ENCODE data around the gene KATNIP. TPM values are rescaled to one million over a fixed set of nuclear protein-coding genes. Genes with fewer than 3 reads are reported as not detected.
A peak's percentile ranks its signal among the peaks of the same experiment; 100 is the strongest.
"Not testable (repeated sequence)": the region's sequence is repeated elsewhere in the genome, so short reads cannot be mapped to it uniquely, and the experiment has no call there.

The KATNIP gene
- total RNA-seq, 2 experiments from 2014 or later = 12.3 to 12.8 TPM

DNA sequence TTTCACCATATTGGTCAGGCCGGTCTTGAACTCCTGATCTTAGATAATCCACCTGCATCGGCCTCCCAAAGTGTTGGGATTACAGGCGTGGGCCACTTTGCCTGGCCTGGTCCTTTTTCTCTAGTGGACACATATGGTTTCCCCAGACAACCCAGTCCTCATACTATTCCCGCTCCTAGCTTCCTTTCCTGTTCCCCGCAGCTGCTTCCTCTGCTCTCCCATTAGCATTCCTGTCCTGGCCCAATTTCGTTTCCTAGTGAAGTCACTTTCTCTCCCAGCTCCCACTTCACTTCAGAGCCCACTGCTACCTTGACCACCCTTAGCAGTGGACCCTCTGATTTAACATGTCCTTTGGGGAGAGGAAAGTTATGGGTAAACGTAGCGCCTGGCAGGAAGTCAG is 11.3 kb downstream of the KATNIP start:
- H3K9me3 Mint-ChIP-seq (ENCODE audit: low read depth) = no peaks in the 10 kb centered on the region
- no peak overlapping the region for H3K27ac Mint-ChIP-seq
- H3K4me3 Mint-ChIP-seq = no peak overlapping the region
- DNase-seq = no peak
- intact Hi-C loops (cut with DNase I, micrococcal nuclease) = no loop called here
- no peak for ATAC-seq
- no peaks in the 10 kb centered on the region for H3K27me3 Mint-ChIP-seq
- H3K36me3 Mint-ChIP-seq (ENCODE audit: low read depth) = no peaks in the 10 kb centered on the region
- ChIA-PET POLR2A (no interaction called here), CTCF (interaction anchor here (1.5 kb wide), 1 partner anchor 45 kb away, joined by 5 read pairs; no protein-coding TSS in a partner anchor)
- H3K4me1 Mint-ChIP-seq = no peaks in the 10 kb centered on the region

DNA sequence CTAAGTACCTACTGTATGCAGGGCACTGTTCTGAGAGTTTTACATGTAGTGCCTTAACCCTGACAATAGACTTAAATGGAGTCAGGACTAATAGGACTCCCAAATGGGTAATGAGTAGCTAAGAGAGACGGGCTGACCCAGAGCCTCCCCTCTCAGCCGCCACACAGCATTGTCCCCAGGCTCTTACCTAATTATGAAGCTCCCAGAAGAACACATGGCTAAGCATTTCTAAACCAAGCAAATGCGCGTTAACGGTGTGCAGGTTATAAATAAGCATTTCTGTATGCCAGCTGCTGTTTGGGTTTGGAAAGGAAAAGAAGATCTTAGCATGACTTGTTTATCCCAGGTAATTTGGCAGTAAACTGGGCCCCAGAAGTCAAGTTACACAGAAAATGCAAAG is 14.3 kb downstream of the KATNIP start:
- Mint-ChIP-seq H3K36me3 (ENCODE audit: low read depth) (no peaks in the 10 kb centered on the region), H3K27me3 (no peaks in the 10 kb centered on the region), H3K4me1 (no peaks in the 10 kb centered on the region), H3K9me3 (ENCODE audit: low read depth) (no peaks in the 10 kb centered on the region), H3K4me3 (no peak overlapping the region), H3K27ac (no peak overlapping the region)
- intact Hi-C loops (cut with DNase I, micrococcal nuclease) = no loop called here
- no peak for ATAC-seq
- DNase-seq = no peak
- ChIA-PET CTCF (interaction anchor here (0.5 kb wide), 1 partner anchor 890 kb away, joined by 3 read pairs; no protein-coding TSS in a partner anchor), POLR2A (no interaction called here)

GRCh38 chr16:27566417-27566816 is 16.5 kb downstream of the KATNIP start:
- ATAC-seq (no peak), DNase-seq (no peak)
- Mint-ChIP-seq H3K9me3 (ENCODE audit: low read depth) (no peaks in the 10 kb centered on the region), H3K4me3 (no peak overlapping the region), H3K27ac (no peak overlapping the region), H3K36me3 (ENCODE audit: low read depth) (no peaks in the 10 kb centered on the region), H3K4me1 (no peaks in the 10 kb centered on the region), H3K27me3 (no peaks in the 10 kb centered on the region)
- POLR2A ChIA-PET = no interaction called here
- intact Hi-C loops (cut with DNase I, micrococcal nuclease) = no loop called here
- CTCF ChIA-PET = no interaction called here

GRCh38 chr16:27568077-27568476 is 18.1 kb downstream of the KATNIP start:
- Mint-ChIP-seq H3K9me3 (ENCODE audit: low read depth) (no peaks in the 10 kb centered on the region), H3K36me3 (ENCODE audit: low read depth) (no peaks in the 10 kb centered on the region), H3K27ac (no peak overlapping the region), H3K4me1 (no peaks in the 10 kb centered on the region), H3K27me3 (no peaks in the 10 kb centered on the region), H3K4me3 (no peak overlapping the region)
- no peak for ATAC-seq
- intact Hi-C loops (cut with DNase I, micrococcal nuclease) = no loop called here
- ChIA-PET POLR2A (no interaction called here), CTCF (interaction anchor here (0.6 kb wide), 1 partner anchor 238 kb away, joined by 3 read pairs; no protein-coding TSS in a partner anchor)
- no peak for DNase-seq

GRCh38 chr16:27570986-27571385 is 21.0 kb downstream of the KATNIP start:
- ATAC-seq; intact Hi-C loops (cut with DNase I, micrococcal nuclease); POLR2A ChIA-PET; H3K9me3 Mint-ChIP-seq (ENCODE audit: low read depth); H3K4me1 Mint-ChIP-seq; CTCF ChIA-PET; DNase-seq; H3K36me3 Mint-ChIP-seq (ENCODE audit: low read depth); H3K27me3 Mint-ChIP-seq; H3K27ac Mint-ChIP-seq; H3K4me3 Mint-ChIP-seq: not testable (repeated sequence)

GRCh38 chr16:27571433-27572326 is 21.7 kb downstream of the KATNIP start:
- Mint-ChIP-seq H3K36me3 (ENCODE audit: low read depth) (no peaks in the 10 kb centered on the region), H3K4me1 (no peaks in the 10 kb centered on the region), H3K27me3 (no peaks in the 10 kb centered on the region), H3K4me3 (no peak overlapping the region), H3K27ac (no peak overlapping the region), H3K9me3 (ENCODE audit: low read depth) (no peaks in the 10 kb centered on the region)
- intact Hi-C loops (cut with DNase I, micrococcal nuclease) = no loop called here
- DNase-seq = no peak
- no peak for ATAC-seq
- CTCF ChIA-PET = no interaction called here
- POLR2A ChIA-PET = no interaction called here

DNA sequence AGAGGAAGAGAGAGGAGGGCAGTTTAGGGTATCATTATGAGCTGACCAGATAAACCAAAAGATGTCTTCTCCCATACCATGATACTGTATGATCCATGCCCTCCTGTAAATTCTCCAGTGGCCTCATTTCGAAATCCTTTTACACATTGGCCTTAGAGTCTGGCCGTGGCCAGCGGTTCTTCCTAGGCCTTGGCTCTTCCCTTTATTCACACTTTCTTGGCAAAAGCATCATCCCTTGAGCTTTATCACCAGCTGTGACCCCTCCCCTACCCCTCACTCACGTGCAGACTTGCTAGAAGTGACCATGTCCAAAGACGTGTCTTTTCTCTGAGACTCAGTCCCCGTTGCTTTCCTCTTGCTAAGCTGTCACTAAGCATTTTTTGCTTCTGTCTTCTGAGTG is 22.8 kb downstream of the KATNIP start:
- no peaks in the 10 kb centered on the region for H3K36me3 Mint-ChIP-seq (ENCODE audit: low read depth)
- ChIA-PET CTCF (no interaction called here), POLR2A (no interaction called here)
- ATAC-seq (no peak), DNase-seq (no peak)
- no peaks in the 10 kb centered on the region for H3K9me3 Mint-ChIP-seq (ENCODE audit: low read depth)
- intact Hi-C loops (cut with DNase I, micrococcal nuclease) = no loop called here
- no peak overlapping the region for H3K27ac Mint-ChIP-seq
- no peaks in the 10 kb centered on the region for H3K4me1 Mint-ChIP-seq
- no peak overlapping the region for H3K4me3 Mint-ChIP-seq
- H3K27me3 Mint-ChIP-seq = no peaks in the 10 kb centered on the region

GRCh38 chr16:27576729-27577128 is 26.8 kb downstream of the KATNIP start:
- Mint-ChIP-seq H3K27me3 (no peaks in the 10 kb centered on the region), H3K4me3 (no peak overlapping the region), H3K4me1 (peaks cover 11% of the 10 kb centered on the region), H3K9me3 (ENCODE audit: low read depth) (no peaks in the 10 kb centered on the region), H3K27ac (no peak overlapping the region), H3K36me3 (ENCODE audit: low read depth) (peaks cover 3% of the 10 kb centered on the region)
- ChIA-PET POLR2A (no interaction called here), CTCF (no interaction called here)
- DNase-seq (no peak), ATAC-seq (no peak)
- intact Hi-C loops (cut with DNase I, micrococcal nuclease) = no loop called here

DNA sequence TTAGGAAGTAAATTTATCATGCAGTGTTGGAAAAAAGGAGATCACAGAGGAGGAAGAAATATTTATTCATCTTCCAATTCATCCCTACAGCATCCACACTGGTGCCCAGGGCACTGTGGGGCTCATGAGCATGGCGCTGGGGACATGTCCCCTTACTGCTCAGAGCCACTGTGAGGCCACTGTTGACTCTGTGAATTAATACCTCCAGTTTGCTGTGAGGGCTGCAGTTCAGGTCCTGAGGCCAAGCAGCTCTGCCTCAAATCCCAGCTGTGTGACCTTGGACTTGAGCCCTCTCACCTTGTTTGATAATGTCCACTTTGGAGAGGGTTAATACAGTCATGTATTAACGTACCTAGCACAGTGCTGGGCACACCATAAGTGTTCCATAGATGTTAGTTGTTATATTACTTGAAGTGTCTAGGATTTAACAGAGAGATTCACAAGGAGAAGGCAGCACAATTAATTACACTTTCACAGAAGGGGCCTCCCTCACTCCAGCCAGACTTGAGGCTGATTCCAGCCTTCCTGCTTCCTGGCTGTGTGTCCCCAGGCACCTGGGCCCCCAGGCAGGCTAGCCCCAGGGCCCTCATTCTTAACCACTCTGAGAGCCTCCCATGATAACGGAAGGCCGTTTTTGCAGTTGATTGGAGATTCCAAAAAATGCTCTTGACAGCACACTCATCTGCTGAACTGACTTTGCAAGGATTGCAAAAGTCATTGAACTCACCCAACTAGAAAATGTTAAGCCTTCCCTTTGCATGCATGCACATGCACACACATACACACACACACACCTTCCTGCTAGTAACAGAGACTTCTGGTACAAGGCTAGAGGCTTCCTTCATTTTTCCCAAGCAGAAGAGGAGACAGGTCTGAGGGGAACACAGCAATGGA is 29.4 kb downstream of the KATNIP start:
- intact Hi-C loops (cut with DNase I, micrococcal nuclease) = no loop called here
- H3K4me1 Mint-ChIP-seq = peaks cover 11% of the 10 kb centered on the region
- no peak for DNase-seq
- ChIA-PET POLR2A (no interaction called here), CTCF (interaction anchor here (1.2 kb wide), 1 partner anchor 10 kb away, joined by 3 read pairs; no protein-coding TSS in a partner anchor)
- H3K27me3 Mint-ChIP-seq = no peaks in the 10 kb centered on the region
- no peaks in the 10 kb centered on the region for H3K9me3 Mint-ChIP-seq (ENCODE audit: low read depth)
- peaks cover 23% of the 10 kb centered on the region for H3K36me3 Mint-ChIP-seq (ENCODE audit: low read depth)
- ATAC-seq = peak; percentile 27
- H3K4me3 Mint-ChIP-seq = no peak overlapping the region
- no peak overlapping the region for H3K27ac Mint-ChIP-seq

- no peak for DNase-seq
- H3K4me1 Mint-ChIP-seq = peaks cover 11% of the 10 kb centered on the region
- H3K9me3 Mint-ChIP-seq (ENCODE audit: low read depth) = no peaks in the 10 kb centered on the region
- no peaks in the 10 kb centered on the region for H3K27me3 Mint-ChIP-seq
- ATAC-seq = no peak
- H3K36me3 Mint-ChIP-seq (ENCODE audit: low read depth) = peaks cover 30% of the 10 kb centered on the region
- ChIA-PET CTCF (interaction anchor here (1.2 kb wide), 1 partner anchor 60 kb away, joined by 4 read pairs; no protein-coding TSS in a partner anchor), POLR2A (no interaction called here)
- H3K27ac Mint-ChIP-seq = no peak overlapping the region
- intact Hi-C loops (cut with DNase I, micrococcal nuclease) = no loop called here
- H3K4me3 Mint-ChIP-seq = no peak overlapping the region
These were observed 32.9 kb downstream of the KATNIP start for GRCh38 chr16:27582883-27583282.

GRCh38 chr16:27583634-27584033 is 33.7 kb downstream of the KATNIP start:
- intact Hi-C loops (cut with DNase I, micrococcal nuclease) = no loop called here
- ATAC-seq = no peak
- H3K27ac Mint-ChIP-seq = no peak overlapping the region
- ChIA-PET CTCF (no interaction called here), POLR2A (no interaction called here)
- H3K4me1 Mint-ChIP-seq = peaks cover 6% of the 10 kb centered on the region
- no peak overlapping the region for H3K4me3 Mint-ChIP-seq
- no peaks in the 10 kb centered on the region for H3K27me3 Mint-ChIP-seq
- peaks cover 30% of the 10 kb centered on the region for H3K36me3 Mint-ChIP-seq (ENCODE audit: low read depth)
- H3K9me3 Mint-ChIP-seq (ENCODE audit: low read depth) = no peaks in the 10 kb centered on the region
- no peak for DNase-seq

GRCh38 chr16:27585200-27585599 is 35.3 kb downstream of the KATNIP start:
- Mint-ChIP-seq H3K4me1 (no peaks in the 10 kb centered on the region), H3K27me3 (no peaks in the 10 kb centered on the region), H3K36me3 (ENCODE audit: low read depth) (peaks cover 30% of the 10 kb centered on the region), H3K9me3 (ENCODE audit: low read depth) (peaks cover 4% of the 10 kb centered on the region), H3K4me3 (no peak overlapping the region), H3K27ac (no peak overlapping the region)
- no peak for ATAC-seq
- no peak for DNase-seq
- POLR2A ChIA-PET = no interaction called here
- intact Hi-C loops (cut with DNase I, micrococcal nuclease) = no loop called here
- CTCF ChIA-PET = no interaction called here
